DND-41 (cell line): Measurements from ENCODE around the gene SNTB2.

ENCODE experiments used
- ATAC-seq: fragments of 200-7000 bp; cut with Tn5 transposase; 3 replicates; pipeline ENCODE4 v1.9.1; 2021; ENCODE audit warnings: low read depth; ENCODE audit not compliant: insufficient read depth
- DNase-seq: peaks from one replicate; pipeline ENCODE4 v3.0.0-alpha.2; 2020
- H2AFZ ChIP-seq: 2 replicates; pipeline ENCODE4 v1.6.0; 2012; ENCODE audit warnings: low read depth, low read length
- H3K27ac ChIP-seq: 2 replicates; pipeline ENCODE4 v1.5.1; 2012; ENCODE audit warnings: low read length, inconsistent platforms
- H3K27me3 ChIP-seq: fragments of 200-600 bp; sonication (generic); 2 replicates; pipeline ENCODE4 v1.6.0; 2012; ENCODE audit warnings: low read length, mild to moderate bottlenecking, inconsistent platforms; ENCODE audit not compliant: insufficient read depth, poor library complexity
- H3K36me3 ChIP-seq: 2 replicates; pipeline ENCODE4 v1.5.1; 2012; ENCODE audit warnings: low read length, inconsistent platforms; ENCODE audit not compliant: insufficient read depth
- H3K4me1 ChIP-seq: 2 replicates; pipeline ENCODE4 v1.5.1; 2012; ENCODE audit warnings: mild to moderate bottlenecking, low read length; ENCODE audit not compliant: insufficient read depth
- H3K4me2 ChIP-seq: 2 replicates; pipeline ENCODE4 v1.6.0; 2012; ENCODE audit warnings: mild to moderate bottlenecking, moderate library complexity, low read length, inconsistent platforms; ENCODE audit not compliant: insufficient read depth
- H3K4me3 ChIP-seq, 2 experiments: fragments of 200-600 bp in 1 of 2; shearing (Covaris generic) in 1 of 2; 2 replicates each; pipeline ENCODE4 v1.5.1; 2012 to 2016; ENCODE audit warnings: inconsistent platforms in 2 of 2, low read length in 2 of 2, mild to moderate bottlenecking in 2 of 2, low read depth in 1 of 2, moderate library complexity in 1 of 2
- H3K79me2 ChIP-seq: 2 replicates; pipeline ENCODE4 v1.6.0; 2012; ENCODE audit warnings: low read length, inconsistent platforms; ENCODE audit not compliant: insufficient read depth
- H3K9ac ChIP-seq: 2 replicates; pipeline ENCODE4 v1.6.0; 2012; ENCODE audit warnings: low read depth, mild to moderate bottlenecking, inconsistent platforms, low read length, moderate library complexity
- H3K9me3 ChIP-seq: 2 replicates; pipeline ENCODE4 v1.5.1; 2012; ENCODE audit warnings: low read length, moderate library complexity, mild to moderate bottlenecking, inconsistent platforms; ENCODE audit not compliant: insufficient read depth, severe bottlenecking
- H4K20me1 ChIP-seq: 2 replicates; pipeline ENCODE4 v1.6.0; 2012; ENCODE audit warnings: low read length; ENCODE audit not compliant: insufficient read depth
- EZH2 ChIP-seq: IDR thresholded peaks from 3 replicates; pipeline ENCODE4 v1.6.1; 2012; ENCODE audit warnings: borderline replicate concordance, low read depth, mild to moderate bottlenecking, moderate library complexity, low read length, inconsistent platforms; ENCODE audit not compliant: severe bottlenecking
- TF ChIP-seq, protein P1 (sequence below): IDR thresholded peaks from 2 replicates; pipeline ENCODE4 v1.5.1; 2012; ENCODE audit warnings: borderline replicate concordance, low read length, moderate library complexity, mild to moderate bottlenecking; ENCODE audit not compliant: poor library complexity, severe bottlenecking; ENCODE audit errors: extremely low read depth

SNTB2 gene

DNA sequence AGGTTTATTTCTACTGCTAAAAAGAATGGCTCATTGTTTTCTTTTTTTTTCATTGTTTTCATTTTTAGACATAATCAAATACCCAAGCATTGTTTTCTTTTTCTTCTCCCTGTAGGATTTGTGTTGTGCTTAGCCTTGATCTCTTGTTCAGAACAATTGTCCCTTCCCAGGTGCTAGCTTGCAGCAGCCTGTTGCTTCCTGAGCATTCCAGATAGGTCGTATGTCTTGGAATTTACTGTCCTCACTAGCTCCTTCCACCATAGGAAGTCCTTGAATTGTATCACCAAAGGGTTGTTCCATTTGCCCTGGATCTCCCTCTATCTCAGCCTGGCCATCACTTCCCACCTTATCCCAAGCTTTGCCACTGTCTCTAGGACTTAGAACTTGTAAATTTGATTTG, 114.2 kb downstream of the SNTB2 start:
- Histone ChIP-seq H4K20me1 (no peaks in the 10 kb centered on the region), H3K9me3 (no peaks in the 10 kb centered on the region), H2AFZ (no peak overlapping the region), H3K9ac (no peak overlapping the region), H3K4me1 (no peaks in the 10 kb centered on the region), H3K79me2 (no peaks in the 10 kb centered on the region), H3K36me3 (peaks cover 26% of the 10 kb centered on the region), H3K4me2 (no peak overlapping the region), H3K27ac (no peak overlapping the region), H3K27me3 (no peaks in the 10 kb centered on the region), H3K4me3 (no peak overlapping the region)
- TF ChIP-seq, protein P1, sequence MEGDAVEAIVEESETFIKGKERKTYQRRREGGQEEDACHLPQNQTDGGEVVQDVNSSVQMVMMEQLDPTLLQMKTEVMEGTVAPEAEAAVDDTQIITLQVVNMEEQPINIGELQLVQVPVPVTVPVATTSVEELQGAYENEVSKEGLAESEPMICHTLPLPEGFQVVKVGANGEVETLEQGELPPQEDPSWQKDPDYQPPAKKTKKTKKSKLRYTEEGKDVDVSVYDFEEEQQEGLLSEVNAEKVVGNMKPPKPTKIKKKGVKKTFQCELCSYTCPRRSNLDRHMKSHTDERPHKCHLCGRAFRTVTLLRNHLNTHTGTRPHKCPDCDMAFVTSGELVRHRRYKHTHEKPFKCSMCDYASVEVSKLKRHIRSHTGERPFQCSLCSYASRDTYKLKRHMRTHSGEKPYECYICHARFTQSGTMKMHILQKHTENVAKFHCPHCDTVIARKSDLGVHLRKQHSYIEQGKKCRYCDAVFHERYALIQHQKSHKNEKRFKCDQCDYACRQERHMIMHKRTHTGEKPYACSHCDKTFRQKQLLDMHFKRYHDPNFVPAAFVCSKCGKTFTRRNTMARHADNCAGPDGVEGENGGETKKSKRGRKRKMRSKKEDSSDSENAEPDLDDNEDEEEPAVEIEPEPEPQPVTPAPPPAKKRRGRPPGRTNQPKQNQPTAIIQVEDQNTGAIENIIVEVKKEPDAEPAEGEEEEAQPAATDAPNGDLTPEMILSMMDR = no peak
- TF ChIP-seq EZH2 = no peak
- ATAC-seq (no peak), DNase-seq (no peak)

DNA sequence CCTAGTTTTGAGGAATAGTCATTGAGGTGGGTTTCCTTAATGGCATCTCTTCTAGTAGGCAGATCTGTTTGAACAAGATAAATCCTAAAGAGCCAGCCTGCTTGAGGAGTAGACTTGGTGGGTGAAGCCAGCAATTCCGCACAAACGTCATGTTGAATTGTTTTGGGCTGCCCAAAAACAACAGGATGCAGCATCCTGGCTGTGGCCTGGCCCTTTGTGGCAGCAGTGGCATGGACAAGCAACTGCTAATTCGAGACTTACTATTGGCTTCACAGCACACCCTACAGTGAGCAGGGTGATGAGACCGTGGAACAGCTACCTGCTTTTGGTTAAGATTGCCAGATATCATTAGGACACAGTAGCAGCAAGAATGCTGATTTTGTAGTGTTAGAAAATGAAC, 114.9 kb downstream of the SNTB2 start:
- H2AFZ ChIP-seq = no peak overlapping the region
- no peaks in the 10 kb centered on the region for H3K79me2 ChIP-seq
- TF ChIP-seq EZH2 = no peak
- TF ChIP-seq, protein P1 = no peak
- H3K9me3 ChIP-seq = no peaks in the 10 kb centered on the region
- H3K4me2 ChIP-seq = no peak overlapping the region
- no peaks in the 10 kb centered on the region for H3K27me3 ChIP-seq
- H3K9ac ChIP-seq = no peak overlapping the region
- no peak overlapping the region for H3K4me3 ChIP-seq
- peaks cover 26% of the 10 kb centered on the region for H3K36me3 ChIP-seq
- DNase-seq (no peak), ATAC-seq (no peak)
- no peak overlapping the region for H3K27ac ChIP-seq
- H4K20me1 ChIP-seq = no peaks in the 10 kb centered on the region
- no peaks in the 10 kb centered on the region for H3K4me1 ChIP-seq

DNA sequence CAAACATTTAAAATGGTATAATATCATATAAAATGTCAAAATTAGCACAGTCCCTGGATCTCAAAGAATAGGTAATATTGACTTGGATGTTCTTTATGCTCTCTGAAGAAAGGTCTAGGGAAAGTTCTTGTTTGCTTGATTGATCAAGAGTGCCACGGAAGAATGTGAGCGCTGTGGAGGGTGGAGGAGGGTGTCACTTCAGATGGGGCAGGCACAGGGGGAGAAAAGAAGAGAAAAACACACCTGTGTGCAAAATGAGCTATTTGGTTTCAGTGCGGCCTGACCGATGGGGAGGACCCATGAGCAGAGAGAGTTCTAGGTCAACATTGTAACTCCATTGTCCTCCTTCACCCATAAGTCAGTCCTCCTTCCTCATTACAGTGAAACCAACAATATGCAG, 115.3 kb downstream of the SNTB2 start:
- TF ChIP-seq, protein P1 = no peak
- TF ChIP-seq EZH2 = no peak
- no peaks in the 10 kb centered on the region for H3K4me1 ChIP-seq
- DNase-seq = no peak
- no peak for ATAC-seq
- H3K36me3 ChIP-seq = peaks cover 26% of the 10 kb centered on the region
- H3K9ac ChIP-seq = no peak overlapping the region
- no peaks in the 10 kb centered on the region for H3K79me2 ChIP-seq
- no peak overlapping the region for H3K4me2 ChIP-seq
- no peak overlapping the region for H3K4me3 ChIP-seq
- no peaks in the 10 kb centered on the region for H3K27me3 ChIP-seq
- H3K27ac ChIP-seq = no peak overlapping the region
- H2AFZ ChIP-seq = no peak overlapping the region
- no peaks in the 10 kb centered on the region for H4K20me1 ChIP-seq
- H3K9me3 ChIP-seq = no peaks in the 10 kb centered on the region

DNA sequence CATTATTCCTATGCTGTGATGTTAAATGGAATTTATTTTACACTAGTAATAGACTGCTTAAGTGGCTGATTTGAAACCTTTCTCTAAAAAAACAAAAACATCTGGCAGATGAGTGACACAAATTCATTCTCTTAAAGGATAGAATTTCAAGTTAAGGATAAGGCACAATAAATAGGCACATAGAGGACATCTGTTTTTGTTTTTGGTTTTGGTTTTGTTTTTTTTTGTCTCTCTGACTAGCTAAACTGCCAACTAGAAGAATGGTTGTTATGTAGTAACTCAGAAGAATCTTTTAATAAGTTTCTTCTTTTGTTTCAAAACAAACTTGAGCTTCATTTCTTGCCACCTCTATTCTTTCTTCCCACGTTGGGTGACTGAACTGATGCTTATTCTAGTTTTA, 119.1 kb downstream of the SNTB2 start:
- no peak for ATAC-seq
- no peaks in the 10 kb centered on the region for H4K20me1 ChIP-seq
- no peaks in the 10 kb centered on the region for H3K9me3 ChIP-seq
- no peak overlapping the region for H3K27ac ChIP-seq
- no peaks in the 10 kb centered on the region for H3K27me3 ChIP-seq
- H3K9ac ChIP-seq = no peak overlapping the region
- TF ChIP-seq EZH2 = no peak
- H2AFZ ChIP-seq = no peak overlapping the region
- no peak overlapping the region for H3K4me3 ChIP-seq
- H3K4me1 ChIP-seq = peaks cover 7% of the 10 kb centered on the region
- 0 out of 2 replicates have a peak, but pooled peaks cover 3% of the 10 kb centered on the region for H3K79me2 ChIP-seq
- DNase-seq = no peak
- no peak overlapping the region for H3K4me2 ChIP-seq
- peaks cover 8% of the 10 kb centered on the region; the same call in 1 of the 2 replicates for H3K36me3 ChIP-seq
